Measurements from ENCODE around the gene TMEM259. TPM values are rescaled to one million over a fixed set of nuclear protein-coding genes. Genes with fewer than 3 reads are reported as not detected.

Gene TMEM259
- total and polyA plus RNA-seq, 2 of the 8 experiments (the other 6 are each of a cell fraction or from before 2014, with no cell fraction given): 140 to 243 TPM

DNA sequence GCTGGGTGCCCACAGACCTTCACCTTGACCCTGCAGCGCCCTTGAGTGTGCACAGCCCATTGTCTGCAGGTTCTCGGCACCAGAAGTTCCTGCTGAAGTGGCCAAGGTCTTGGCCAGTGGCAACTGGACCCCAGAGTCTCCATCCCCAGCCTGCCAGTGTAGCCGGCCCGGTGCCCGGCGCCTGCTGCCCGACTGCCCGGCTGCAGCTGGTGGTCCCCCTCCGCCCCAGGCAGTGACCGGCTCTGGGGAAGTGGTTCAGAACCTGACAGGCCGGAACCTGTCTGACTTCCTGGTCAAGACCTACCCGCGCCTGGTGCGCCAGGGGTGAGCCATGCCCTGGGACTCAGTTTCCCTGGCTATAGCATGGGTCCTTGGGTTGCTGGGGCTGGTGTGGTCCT lies 34.1 kb upstream of the TMEM259 start:
- no peak overlapping the region for H3K4ac ChIP-seq (replicated peaks; ENCODE audit: insufficient read length, low read depth, low read length)
- no peak overlapping the region for H2BK12ac ChIP-seq (ENCODE audit: low read depth, low read length)
- no peak overlapping the region for H2AK5ac ChIP-seq (ENCODE audit: low read depth, low read length)
- no peaks in the 10 kb centered on the region; a peak in 1 of 7 replicates for H3K27me3 ChIP-seq (replicated peaks in 1 of 4; ENCODE audit: control insufficient read depth in 3 of 4, extremely low read depth in 1 of 4, insufficient read depth in 3 of 4, low read length in 3 of 4)
- DNase-seq (ENCODE audit: low read depth in 1 of 2, low spot score in 2 of 2) (no peak), FAIRE-seq (no peak)
- H2BK20ac ChIP-seq (ENCODE audit: low read length): no peak overlapping the region
- H3K79me1 ChIP-seq (ENCODE audit: low read depth, low read length): no peaks in the 10 kb centered on the region
- no peak overlapping the region for H3K4me3 ChIP-seq (ENCODE audit: extremely low read depth in 1 of 4, insufficient read depth in 2 of 4, low read depth in 3 of 4, low read length in 4 of 4)
- no peak overlapping the region for H2AFZ ChIP-seq (ENCODE audit: low read length)
- no peak overlapping the region for H3K56ac ChIP-seq (replicated peaks; ENCODE audit: insufficient read length, low read depth, low read length)
- peaks cover 0 to 49% (median 14%) of the 10 kb centered on the region in 4 experiments; a peak in 6 of 8 replicates for H3K36me3 ChIP-seq (ENCODE audit: control insufficient read depth in 2 of 4, insufficient read depth in 4 of 4, low read length in 3 of 4)
- no peaks in the 10 kb centered on the region for H4K20me1 ChIP-seq (replicated peaks in 1 of 2; ENCODE audit: control insufficient read depth in 1 of 2, insufficient read depth in 2 of 2, low read length in 2 of 2)
- peaks cover 38 to 51% of the 10 kb centered on the region in 2 experiments for H3K9me3 ChIP-seq (ENCODE audit: insufficient read depth in 2 of 2, low read depth in 1 of 2, low read length in 1 of 2)
- H4K5ac ChIP-seq (ENCODE audit: insufficient read length, low read depth, low read length): no peak overlapping the region
- H2BK120ac ChIP-seq (replicated peaks; ENCODE audit: low read depth, low read length): no peak overlapping the region
- POLR2A ChIA-PET (ENCODE audit: partially characterized antibody): interaction anchor here (2.1 to 3.0 kb wide), 3 partner anchors 10 to 27 kb away, joined by 5 to 12 read pairs (median 10); no protein-coding TSS in a partner anchor
- no peak overlapping the region for H3K14ac ChIP-seq (ENCODE audit: insufficient read length)
- no peak overlapping the region for H4K91ac ChIP-seq (replicated peaks; ENCODE audit: insufficient read length, low read length)
- H3K23me2 ChIP-seq (ENCODE audit: low read depth, low read length): peaks cover 3% of the 10 kb centered on the region; the same call in 1 of the 2 replicates
- H3K9ac ChIP-seq (replicated peaks in 1 of 4; ENCODE audit: extremely low read depth in 1 of 4, low read depth in 3 of 4, low read length in 3 of 4): no peak overlapping the region
- H4K8ac ChIP-seq (ENCODE audit: extremely low read depth, insufficient read depth, low read length): no peak overlapping the region
- H3K23ac ChIP-seq (ENCODE audit: insufficient read length): no peak overlapping the region
- CTCF ChIA-PET (ENCODE audit: partially characterized antibody): interaction anchor here (0.9 kb wide), 1 partner anchor 10 kb away, joined by 4 read pairs; no protein-coding TSS in a partner anchor
- H3K18ac ChIP-seq (ENCODE audit: extremely low read depth, low read length): no peak overlapping the region
- WGBS, 2 experiments (ENCODE audit: extremely low coverage in 1 of 2, insufficient coverage in 1 of 2, insufficient read length in 1 of 2, insufficient replicate concordance in 2 of 2, low coverage in 1 of 2, low lambda C conversion rate in 2 of 2, missing lambda C conversion rate in 1 of 2): 93% methylated on average over 8 of the region's 14 CpGs; no CpG with 5 or more reads in 1 of the 2 experiments
- H3K4me1 ChIP-seq (replicated peaks in 1 of 4; ENCODE audit: control insufficient read depth in 3 of 4, insufficient read depth in 4 of 4, low read length in 3 of 4): no peaks in the 10 kb centered on the region
- no peak overlapping the region for H2BK5ac ChIP-seq (ENCODE audit: low read depth, low read length)
- H3K27ac ChIP-seq (ENCODE audit: low read depth, low read length): no peak overlapping the region
- H3K4me2 ChIP-seq (ENCODE audit: insufficient read depth in 1 of 2, low read depth in 2 of 2, low read length in 2 of 2): no peak overlapping the region
- no peaks in the 10 kb centered on the region for H3K79me2 ChIP-seq (ENCODE audit: control insufficient read depth in 1 of 2, insufficient read depth in 2 of 2, low read length in 2 of 2)
- H2BK15ac ChIP-seq (ENCODE audit: low read length): no peak overlapping the region
- no peak for TF ChIP-seq SP1 (IDR thresholded peaks at IDR 0.05; ENCODE audit: low read depth, low read length)

All from H1 (cell line).